ENCODE measurements around the gene DLGAP3.

The DLGAP3 gene

DNA sequence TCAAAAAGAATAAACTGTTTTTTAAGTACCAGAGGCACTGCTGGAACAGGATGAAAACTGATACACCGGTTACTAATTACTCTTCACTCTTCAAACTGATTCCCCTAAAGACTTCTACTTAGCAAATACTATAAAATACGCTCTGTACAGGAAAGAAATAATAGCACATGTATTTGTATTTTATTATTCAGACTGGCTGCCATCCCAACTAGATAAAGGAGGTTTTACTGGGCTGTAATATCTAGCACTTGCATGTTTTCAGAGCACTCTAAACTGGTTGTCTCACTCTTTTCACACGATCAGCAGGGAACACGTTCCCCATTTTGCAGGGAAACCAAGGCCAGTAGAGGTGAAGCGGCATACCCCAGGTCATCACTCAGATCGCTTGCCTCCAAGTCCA lies 79.1 kb downstream of the DLGAP3 start:
- Mint-ChIP-seq H3K27ac (no peak overlapping the region), H3K4me3 (no peak overlapping the region), H3K9me3 (no peaks in the 10 kb centered on the region), H3K36me3 (peaks cover 71% of the 10 kb centered on the region), H3K4me1 (peaks cover 30% of the 10 kb centered on the region)
- ATAC-seq (no peak), DNase-seq (ENCODE audit: low spot score in 2 of 2) (no peak)

- H3K27ac Mint-ChIP-seq: peak overlapping the region; percentile 9
- DNase-seq (ENCODE audit: low spot score in 2 of 2) (no peak), ATAC-seq (no peak)
- peaks cover 38% of the 10 kb centered on the region for H3K36me3 Mint-ChIP-seq
- H3K4me3 Mint-ChIP-seq: no peak overlapping the region
- H3K9me3 Mint-ChIP-seq: no peaks in the 10 kb centered on the region
- peaks cover 34% of the 10 kb centered on the region for H3K4me1 Mint-ChIP-seq
These were observed 82.4 kb downstream of the DLGAP3 start for GRCh38 chr1:34847094-34847493.

GRCh38 chr1:34846265-34846664 lies 83.2 kb downstream of the DLGAP3 start:
- Mint-ChIP-seq H3K36me3 (peaks cover 30% of the 10 kb centered on the region), H3K27ac (peak overlapping the region; percentile 27), H3K4me1 (peaks cover 34% of the 10 kb centered on the region), H3K4me3 (no peak overlapping the region), H3K9me3 (no peaks in the 10 kb centered on the region)
- ATAC-seq (no peak), DNase-seq (ENCODE audit: low spot score in 2 of 2) (no peak)

GRCh38 chr1:34845131-34845901 lies 84.1 kb downstream of the DLGAP3 start:
- ATAC-seq: no peak
- H3K4me3 Mint-ChIP-seq: no peak overlapping the region
- peaks cover 28% of the 10 kb centered on the region for H3K4me1 Mint-ChIP-seq
- DNase-seq (ENCODE audit: low spot score in 2 of 2): no peak
- H3K27ac Mint-ChIP-seq: peak overlapping the region; percentile 27
- H3K36me3 Mint-ChIP-seq: peaks cover 21% of the 10 kb centered on the region
- no peaks in the 10 kb centered on the region for H3K9me3 Mint-ChIP-seq

DNA sequence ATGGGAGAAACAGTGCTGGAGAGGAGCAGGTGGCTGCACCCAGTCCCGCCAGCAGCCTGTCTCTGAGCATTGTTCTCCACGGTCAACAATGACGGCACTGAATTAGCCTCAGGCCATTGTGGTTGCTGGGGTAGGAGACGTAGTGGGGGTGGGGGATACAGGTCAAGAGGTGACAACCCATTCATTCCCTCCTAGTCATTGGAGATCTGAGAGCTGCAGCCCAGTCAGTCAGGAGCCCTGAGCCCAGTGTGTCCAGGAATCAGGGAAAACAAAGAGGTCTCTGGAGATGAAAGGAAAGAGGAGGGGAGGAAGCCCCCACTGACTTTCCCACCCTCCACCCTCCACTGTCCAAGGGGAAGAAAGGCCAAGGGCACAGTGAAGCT lies 85.2 kb downstream of the DLGAP3 start:
- peaks cover 11% of the 10 kb centered on the region for H3K36me3 Mint-ChIP-seq
- no peaks in the 10 kb centered on the region for H3K9me3 Mint-ChIP-seq
- no peak for DNase-seq (ENCODE audit: low spot score in 2 of 2)
- no peak overlapping the region for H3K27ac Mint-ChIP-seq
- no peak for ATAC-seq
- peaks cover 26% of the 10 kb centered on the region for H3K4me1 Mint-ChIP-seq
- H3K4me3 Mint-ChIP-seq: no peak overlapping the region

- H3K27ac Mint-ChIP-seq: peak overlapping the region; percentile 77
- no peak for ATAC-seq
These were observed 85.8 kb downstream of the DLGAP3 start for GRCh38 chr1:34843392-34844251.

DNA sequence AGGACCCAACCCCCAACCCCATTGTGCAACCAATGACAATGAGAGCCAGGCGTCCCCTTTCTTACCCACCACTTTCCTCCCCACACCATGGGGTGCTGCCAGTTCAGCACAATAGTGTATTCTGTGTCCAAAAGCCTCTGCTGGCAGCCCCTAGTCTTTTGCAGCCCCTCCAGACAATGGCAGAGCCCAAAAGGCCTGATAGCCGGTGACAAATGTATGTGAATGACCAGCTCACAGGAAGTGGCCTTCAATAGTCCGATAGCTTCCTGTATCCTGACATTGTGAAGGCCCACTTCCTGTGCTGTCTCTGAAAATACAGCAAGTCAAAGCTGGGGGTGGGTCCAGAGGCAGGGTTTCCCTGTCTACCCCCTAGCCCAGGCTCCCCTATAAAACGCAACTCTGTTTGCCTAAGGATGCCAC lies 86.5 kb downstream of the DLGAP3 start:
- ATAC-seq: no peak
- Mint-ChIP-seq H3K9me3 (no peaks in the 10 kb centered on the region), H3K36me3 (no peaks in the 10 kb centered on the region), H3K27ac (peak overlapping the region; percentile 77), H3K4me3 (no peak overlapping the region), H3K4me1 (peaks cover 14% of the 10 kb centered on the region)
- DNase-seq (ENCODE audit: low spot score in 2 of 2): no peak

More at GRCh38 chr1:34843392-34844251, 85.8 kb downstream of the DLGAP3 start:
- no peak for DNase-seq (ENCODE audit: low spot score in 2 of 2)
- Mint-ChIP-seq H3K4me3 (no peak overlapping the region), H3K4me1 (peaks cover 20% of the 10 kb centered on the region), H3K9me3 (no peaks in the 10 kb centered on the region), H3K36me3 (peaks cover 5% of the 10 kb centered on the region)

DNA sequence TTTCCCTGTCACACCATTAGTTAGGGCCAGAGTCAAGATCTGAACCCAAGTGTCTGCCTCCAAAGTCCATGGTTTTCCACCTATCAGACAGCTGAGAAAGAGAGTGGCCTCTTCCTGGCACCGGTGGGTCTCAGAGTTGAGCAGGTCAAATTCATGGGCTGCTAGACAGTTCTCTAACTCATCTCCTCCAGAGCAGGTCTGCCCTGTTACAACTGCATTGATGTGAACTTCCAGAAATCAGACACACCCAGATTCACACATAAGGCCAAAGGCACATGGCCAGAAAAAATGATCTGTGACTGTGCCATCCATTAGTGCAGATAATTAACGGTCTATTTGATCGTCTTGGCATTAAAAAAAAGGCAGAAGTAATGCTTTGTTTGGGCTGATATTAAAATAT lies 87.4 kb downstream of the DLGAP3 start:
- H3K36me3 Mint-ChIP-seq: no peaks in the 10 kb centered on the region
- no peak for ATAC-seq
- no peaks in the 10 kb centered on the region for H3K9me3 Mint-ChIP-seq
- H3K27ac Mint-ChIP-seq: no peak overlapping the region
- H3K4me3 Mint-ChIP-seq: no peak overlapping the region
- no peak for DNase-seq (ENCODE audit: low spot score in 2 of 2)
- H3K4me1 Mint-ChIP-seq: peaks cover 14% of the 10 kb centered on the region

- ATAC-seq (no peak), DNase-seq (ENCODE audit: low spot score in 2 of 2) (no peak)
- H3K36me3 Mint-ChIP-seq: no peaks in the 10 kb centered on the region
- no peaks in the 10 kb centered on the region for H3K9me3 Mint-ChIP-seq
- H3K4me1 Mint-ChIP-seq: peaks cover 14% of the 10 kb centered on the region
- H3K4me3 Mint-ChIP-seq: no peak overlapping the region
- no peak overlapping the region for H3K27ac Mint-ChIP-seq
These were observed 89.0 kb downstream of the DLGAP3 start for GRCh38 chr1:34840426-34840825.

GRCh38 chr1:34839526-34840305 lies 89.7 kb downstream of the DLGAP3 start:
- no peak for DNase-seq (ENCODE audit: low spot score in 2 of 2)
- no peak overlapping the region for H3K4me3 Mint-ChIP-seq
- H3K4me1 Mint-ChIP-seq: peaks cover 14% of the 10 kb centered on the region
- peak overlapping the region; percentile 46 for H3K27ac Mint-ChIP-seq
- H3K36me3 Mint-ChIP-seq: no peaks in the 10 kb centered on the region
- H3K9me3 Mint-ChIP-seq: no peaks in the 10 kb centered on the region
- no peak for ATAC-seq

- Mint-ChIP-seq H3K4me3 (no peak overlapping the region), H3K9me3 (no peaks in the 10 kb centered on the region), H3K27ac (no peak overlapping the region), H3K36me3 (no peaks in the 10 kb centered on the region), H3K4me1 (no peaks in the 10 kb centered on the region)
- ATAC-seq: no peak
- peak in 1 of 2 donors; percentile 12 for DNase-seq (ENCODE audit: low spot score in 2 of 2)
These were observed 95.7 kb downstream of the DLGAP3 start for GRCh38 chr1:34833711-34834110.

DNA sequence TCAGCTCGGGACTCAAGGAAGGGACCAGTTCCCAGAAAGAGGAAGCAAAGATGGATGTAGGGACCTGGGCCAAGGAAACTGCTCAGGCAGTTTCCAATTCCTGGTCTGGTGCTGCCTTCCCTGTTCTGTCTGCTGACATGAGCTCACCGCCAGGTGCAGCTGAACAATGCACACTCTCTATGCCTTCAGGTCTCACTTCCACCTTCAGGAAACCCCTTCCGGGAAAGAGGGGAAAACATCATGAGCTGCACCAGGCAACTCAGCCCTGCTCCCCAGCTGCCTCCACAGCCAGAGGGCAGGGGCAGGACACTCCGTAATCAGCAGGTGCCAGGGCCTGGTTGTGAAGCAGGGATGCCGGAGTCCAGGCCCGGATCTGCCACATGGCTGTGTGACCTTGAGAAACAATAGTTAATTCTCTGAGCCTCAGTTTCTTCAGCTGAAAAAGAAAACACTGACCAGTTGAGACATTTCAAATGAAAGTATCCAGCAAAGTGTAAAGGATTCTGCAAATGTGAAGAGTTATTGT lies 97.7 kb downstream of the DLGAP3 start:
- ATAC-seq (no peak), DNase-seq (ENCODE audit: low spot score in 2 of 2) (peak in 1 of 2 donors; percentile 22)
- Mint-ChIP-seq H3K36me3 (no peaks in the 10 kb centered on the region), H3K9me3 (no peaks in the 10 kb centered on the region), H3K4me3 (no peak overlapping the region), H3K27ac (no peak overlapping the region), H3K4me1 (no peaks in the 10 kb centered on the region)

DNA sequence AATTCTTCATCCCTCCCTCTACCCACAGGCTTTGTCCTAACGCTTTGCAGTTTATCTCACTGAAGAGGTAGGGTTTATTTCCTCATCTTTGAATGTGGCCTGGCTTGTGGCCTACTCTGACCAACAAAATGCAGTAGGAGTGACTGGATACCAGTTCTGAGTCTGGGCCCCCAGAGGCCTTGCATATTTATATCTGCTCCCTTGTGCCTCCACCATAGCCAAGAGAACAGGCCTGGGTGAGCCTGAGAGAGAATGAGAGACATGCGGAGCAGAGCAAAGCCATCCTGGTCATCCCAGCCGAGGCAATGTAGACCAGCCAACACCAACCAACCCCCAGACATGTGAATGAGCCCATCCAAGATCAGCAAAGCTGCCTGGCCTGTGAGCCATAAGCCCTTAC lies 100.2 kb downstream of the DLGAP3 start:
- DNase-seq (ENCODE audit: low spot score in 2 of 2) (peak in 1 of 2 donors; percentile 40), ATAC-seq (no peak)
- Mint-ChIP-seq H3K27ac (no peak overlapping the region), H3K9me3 (no peaks in the 10 kb centered on the region), H3K4me1 (no peaks in the 10 kb centered on the region), H3K36me3 (no peaks in the 10 kb centered on the region), H3K4me3 (no peak overlapping the region)

DNA sequence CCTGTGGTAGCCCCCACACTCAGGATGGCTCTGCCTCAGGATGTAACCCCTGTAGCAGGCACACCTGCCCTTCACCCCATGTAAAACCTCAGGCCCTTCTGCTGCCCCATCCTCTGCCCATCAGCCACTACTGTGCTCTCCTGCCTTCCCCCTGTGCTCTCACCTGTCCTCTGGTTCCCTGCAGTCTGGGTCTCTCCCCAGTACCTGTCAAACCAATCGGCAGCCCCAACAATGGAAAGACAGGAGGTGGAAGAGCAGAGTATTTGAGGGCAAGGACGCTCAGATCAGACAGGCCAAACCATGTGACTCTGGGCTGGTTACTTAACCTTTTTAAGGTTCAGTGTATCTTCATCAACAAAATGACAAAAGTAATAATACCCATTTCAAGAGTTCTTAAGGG lies 100.8 kb downstream of the DLGAP3 start:
- Mint-ChIP-seq H3K27ac (no peak overlapping the region), H3K4me1 (no peaks in the 10 kb centered on the region), H3K36me3 (no peaks in the 10 kb centered on the region), H3K4me3 (no peak overlapping the region), H3K9me3 (no peaks in the 10 kb centered on the region)
- DNase-seq (ENCODE audit: low spot score in 2 of 2) (peak in 1 of 2 donors; percentile 25), ATAC-seq (no peak)

- ATAC-seq: no peak
- H3K27ac Mint-ChIP-seq: peak overlapping the region; percentile 10
- no peaks in the 10 kb centered on the region for H3K9me3 Mint-ChIP-seq
- H3K4me1 Mint-ChIP-seq: no peaks in the 10 kb centered on the region
- no peak overlapping the region for H3K4me3 Mint-ChIP-seq
- no peaks in the 10 kb centered on the region for H3K36me3 Mint-ChIP-seq
- DNase-seq (ENCODE audit: low spot score in 2 of 2): peak in 1 of 2 donors; percentile 38
These were observed 102.0 kb downstream of the DLGAP3 start for GRCh38 chr1:34827341-34827941.

Measured in stimulated activated effector memory CD8-positive, alpha-beta T cell treated with anti-CD3 and anti-CD28 coated beads, Interleukin-12 subunit alpha, Interleukin-12 subunit beta, amount 100 ng/mL, for 72 hours (primary cell).